ENCODE measurements around the gene EIF4G3.

DNA sequence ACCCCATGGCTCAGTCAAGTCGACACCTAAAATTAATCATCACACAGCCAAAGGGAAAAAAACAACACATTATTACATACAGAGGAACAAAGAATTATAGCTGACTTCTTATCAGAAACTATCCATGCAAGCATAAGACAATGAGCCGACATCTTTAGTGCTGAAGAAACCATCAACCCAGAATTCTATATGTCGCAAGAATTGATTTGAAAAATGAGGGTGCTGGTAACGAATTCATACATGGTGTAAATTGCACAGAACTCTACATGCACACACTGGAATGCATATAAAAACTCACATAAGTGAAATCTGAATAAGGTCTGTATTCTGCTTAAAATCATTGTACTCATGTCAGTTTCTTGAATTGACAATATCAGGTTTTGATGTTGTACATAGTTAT, 25.0 kb upstream of the EIF4G3 start:
- TF ChIP-seq, protein P1, sequence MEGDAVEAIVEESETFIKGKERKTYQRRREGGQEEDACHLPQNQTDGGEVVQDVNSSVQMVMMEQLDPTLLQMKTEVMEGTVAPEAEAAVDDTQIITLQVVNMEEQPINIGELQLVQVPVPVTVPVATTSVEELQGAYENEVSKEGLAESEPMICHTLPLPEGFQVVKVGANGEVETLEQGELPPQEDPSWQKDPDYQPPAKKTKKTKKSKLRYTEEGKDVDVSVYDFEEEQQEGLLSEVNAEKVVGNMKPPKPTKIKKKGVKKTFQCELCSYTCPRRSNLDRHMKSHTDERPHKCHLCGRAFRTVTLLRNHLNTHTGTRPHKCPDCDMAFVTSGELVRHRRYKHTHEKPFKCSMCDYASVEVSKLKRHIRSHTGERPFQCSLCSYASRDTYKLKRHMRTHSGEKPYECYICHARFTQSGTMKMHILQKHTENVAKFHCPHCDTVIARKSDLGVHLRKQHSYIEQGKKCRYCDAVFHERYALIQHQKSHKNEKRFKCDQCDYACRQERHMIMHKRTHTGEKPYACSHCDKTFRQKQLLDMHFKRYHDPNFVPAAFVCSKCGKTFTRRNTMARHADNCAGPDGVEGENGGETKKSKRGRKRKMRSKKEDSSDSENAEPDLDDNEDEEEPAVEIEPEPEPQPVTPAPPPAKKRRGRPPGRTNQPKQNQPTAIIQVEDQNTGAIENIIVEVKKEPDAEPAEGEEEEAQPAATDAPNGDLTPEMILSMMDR (IDR thresholded peaks at IDR 0.05) = no peak
- TF ChIP-seq POLR2A (IDR thresholded peaks at IDR 0.05) = no peak
